Measurements from ENCODE around the gene SAMD3.

- TF ChIP-seq CTCF (conservative IDR thresholded peaks at IDR 0.05; ENCODE audit: low read length), result no peak
- no peak for TF ChIP-seq EZH2phosphoT487 (IDR thresholded peaks at IDR 0.05; ENCODE audit: borderline replicate concordance)
Observed at GRCh38 chr6:130223508-130223907, 757 bp upstream of the SAMD3 start.
